H1 (cell line): ENCODE results near the gene TMEM258. TPM values are rescaled to one million over a fixed set of nuclear protein-coding genes. Genes with fewer than 3 reads are reported as not detected.

Source experiments
- polyA plus RNA-seq, 7 experiments: library from polyadenylated mRNA; depleted of rRNA in 3 of 7; stranded (reverse) in 5 of 7; unstranded in 2 of 7; fragments of >200 nt in 5 of 7; fragments of 200-250 nt in 2 of 7; gene quantifications; 1 replicate in 5 of 7; 2 replicates in 1 of 7; 4 replicates in 1 of 7; pipeline versions ENCODE4 v1.2.1 to v1.2.3, GENCODE V29; 2011 to 2013; ENCODE audit warnings: missing spikeins in 2 of 7, mixed read lengths in 2 of 7
- total RNA-seq: library from RNA; stranded (reverse); fragmentation: NEBNext Ultra II Directional; extraction: Animal tissue kit (Norgen Biotek cat#: 25700); gene quantifications from 2 replicates; pipeline ENCODE4 v1.2.1, GENCODE V29; 2021
- TF ChIP-seq, protein P1 (sequence below): fragments of 300-600 bp; sonication (generic); IDR thresholded peaks from 2 replicates; pipeline ENCODE4 v1.7.1; 2012; ENCODE audit warnings: low read length, moderate library complexity, mild to moderate bottlenecking, inconsistent platforms; ENCODE audit not compliant: insufficient replicate concordance

TMEM258 gene
- total and polyA plus RNA-seq, 2 of the 8 experiments (the other 6 are each of a cell fraction or from before 2014, with no cell fraction given) = 186 to 759 TPM

DNA sequence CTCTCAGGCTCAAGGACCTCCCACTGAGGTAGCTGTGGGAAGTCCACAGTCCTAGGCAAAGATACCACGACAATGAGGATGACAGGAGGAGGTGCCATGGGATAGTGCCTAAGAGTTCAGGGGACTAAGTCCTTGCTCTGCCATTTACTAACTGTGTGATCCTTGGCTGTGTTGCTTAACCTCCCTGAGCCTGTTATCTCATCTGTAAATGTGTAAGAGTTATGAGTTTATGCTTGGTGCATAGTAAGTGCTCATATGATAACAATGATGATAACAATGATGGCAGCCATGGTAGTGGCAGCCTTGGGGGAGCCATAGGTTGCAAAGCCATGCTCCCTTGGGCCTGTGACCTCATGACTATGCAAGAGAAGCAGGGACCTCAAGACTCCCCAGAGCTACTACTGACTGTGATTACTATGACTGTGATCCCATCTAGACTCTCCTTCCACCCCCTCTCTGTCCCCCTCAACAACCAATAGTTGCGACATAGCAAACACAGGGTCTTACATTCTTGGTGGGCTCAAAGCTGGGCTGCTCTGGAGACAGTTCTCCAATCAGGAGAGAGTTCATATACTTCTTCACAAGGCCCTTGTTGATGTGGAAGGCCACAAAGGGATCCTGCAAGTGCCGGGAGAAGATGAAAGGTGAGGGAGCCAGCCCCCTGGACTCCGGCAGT lies 20.5 kb upstream of the TMEM258 start (continued):
- TF ChIP-seq, protein P1, sequence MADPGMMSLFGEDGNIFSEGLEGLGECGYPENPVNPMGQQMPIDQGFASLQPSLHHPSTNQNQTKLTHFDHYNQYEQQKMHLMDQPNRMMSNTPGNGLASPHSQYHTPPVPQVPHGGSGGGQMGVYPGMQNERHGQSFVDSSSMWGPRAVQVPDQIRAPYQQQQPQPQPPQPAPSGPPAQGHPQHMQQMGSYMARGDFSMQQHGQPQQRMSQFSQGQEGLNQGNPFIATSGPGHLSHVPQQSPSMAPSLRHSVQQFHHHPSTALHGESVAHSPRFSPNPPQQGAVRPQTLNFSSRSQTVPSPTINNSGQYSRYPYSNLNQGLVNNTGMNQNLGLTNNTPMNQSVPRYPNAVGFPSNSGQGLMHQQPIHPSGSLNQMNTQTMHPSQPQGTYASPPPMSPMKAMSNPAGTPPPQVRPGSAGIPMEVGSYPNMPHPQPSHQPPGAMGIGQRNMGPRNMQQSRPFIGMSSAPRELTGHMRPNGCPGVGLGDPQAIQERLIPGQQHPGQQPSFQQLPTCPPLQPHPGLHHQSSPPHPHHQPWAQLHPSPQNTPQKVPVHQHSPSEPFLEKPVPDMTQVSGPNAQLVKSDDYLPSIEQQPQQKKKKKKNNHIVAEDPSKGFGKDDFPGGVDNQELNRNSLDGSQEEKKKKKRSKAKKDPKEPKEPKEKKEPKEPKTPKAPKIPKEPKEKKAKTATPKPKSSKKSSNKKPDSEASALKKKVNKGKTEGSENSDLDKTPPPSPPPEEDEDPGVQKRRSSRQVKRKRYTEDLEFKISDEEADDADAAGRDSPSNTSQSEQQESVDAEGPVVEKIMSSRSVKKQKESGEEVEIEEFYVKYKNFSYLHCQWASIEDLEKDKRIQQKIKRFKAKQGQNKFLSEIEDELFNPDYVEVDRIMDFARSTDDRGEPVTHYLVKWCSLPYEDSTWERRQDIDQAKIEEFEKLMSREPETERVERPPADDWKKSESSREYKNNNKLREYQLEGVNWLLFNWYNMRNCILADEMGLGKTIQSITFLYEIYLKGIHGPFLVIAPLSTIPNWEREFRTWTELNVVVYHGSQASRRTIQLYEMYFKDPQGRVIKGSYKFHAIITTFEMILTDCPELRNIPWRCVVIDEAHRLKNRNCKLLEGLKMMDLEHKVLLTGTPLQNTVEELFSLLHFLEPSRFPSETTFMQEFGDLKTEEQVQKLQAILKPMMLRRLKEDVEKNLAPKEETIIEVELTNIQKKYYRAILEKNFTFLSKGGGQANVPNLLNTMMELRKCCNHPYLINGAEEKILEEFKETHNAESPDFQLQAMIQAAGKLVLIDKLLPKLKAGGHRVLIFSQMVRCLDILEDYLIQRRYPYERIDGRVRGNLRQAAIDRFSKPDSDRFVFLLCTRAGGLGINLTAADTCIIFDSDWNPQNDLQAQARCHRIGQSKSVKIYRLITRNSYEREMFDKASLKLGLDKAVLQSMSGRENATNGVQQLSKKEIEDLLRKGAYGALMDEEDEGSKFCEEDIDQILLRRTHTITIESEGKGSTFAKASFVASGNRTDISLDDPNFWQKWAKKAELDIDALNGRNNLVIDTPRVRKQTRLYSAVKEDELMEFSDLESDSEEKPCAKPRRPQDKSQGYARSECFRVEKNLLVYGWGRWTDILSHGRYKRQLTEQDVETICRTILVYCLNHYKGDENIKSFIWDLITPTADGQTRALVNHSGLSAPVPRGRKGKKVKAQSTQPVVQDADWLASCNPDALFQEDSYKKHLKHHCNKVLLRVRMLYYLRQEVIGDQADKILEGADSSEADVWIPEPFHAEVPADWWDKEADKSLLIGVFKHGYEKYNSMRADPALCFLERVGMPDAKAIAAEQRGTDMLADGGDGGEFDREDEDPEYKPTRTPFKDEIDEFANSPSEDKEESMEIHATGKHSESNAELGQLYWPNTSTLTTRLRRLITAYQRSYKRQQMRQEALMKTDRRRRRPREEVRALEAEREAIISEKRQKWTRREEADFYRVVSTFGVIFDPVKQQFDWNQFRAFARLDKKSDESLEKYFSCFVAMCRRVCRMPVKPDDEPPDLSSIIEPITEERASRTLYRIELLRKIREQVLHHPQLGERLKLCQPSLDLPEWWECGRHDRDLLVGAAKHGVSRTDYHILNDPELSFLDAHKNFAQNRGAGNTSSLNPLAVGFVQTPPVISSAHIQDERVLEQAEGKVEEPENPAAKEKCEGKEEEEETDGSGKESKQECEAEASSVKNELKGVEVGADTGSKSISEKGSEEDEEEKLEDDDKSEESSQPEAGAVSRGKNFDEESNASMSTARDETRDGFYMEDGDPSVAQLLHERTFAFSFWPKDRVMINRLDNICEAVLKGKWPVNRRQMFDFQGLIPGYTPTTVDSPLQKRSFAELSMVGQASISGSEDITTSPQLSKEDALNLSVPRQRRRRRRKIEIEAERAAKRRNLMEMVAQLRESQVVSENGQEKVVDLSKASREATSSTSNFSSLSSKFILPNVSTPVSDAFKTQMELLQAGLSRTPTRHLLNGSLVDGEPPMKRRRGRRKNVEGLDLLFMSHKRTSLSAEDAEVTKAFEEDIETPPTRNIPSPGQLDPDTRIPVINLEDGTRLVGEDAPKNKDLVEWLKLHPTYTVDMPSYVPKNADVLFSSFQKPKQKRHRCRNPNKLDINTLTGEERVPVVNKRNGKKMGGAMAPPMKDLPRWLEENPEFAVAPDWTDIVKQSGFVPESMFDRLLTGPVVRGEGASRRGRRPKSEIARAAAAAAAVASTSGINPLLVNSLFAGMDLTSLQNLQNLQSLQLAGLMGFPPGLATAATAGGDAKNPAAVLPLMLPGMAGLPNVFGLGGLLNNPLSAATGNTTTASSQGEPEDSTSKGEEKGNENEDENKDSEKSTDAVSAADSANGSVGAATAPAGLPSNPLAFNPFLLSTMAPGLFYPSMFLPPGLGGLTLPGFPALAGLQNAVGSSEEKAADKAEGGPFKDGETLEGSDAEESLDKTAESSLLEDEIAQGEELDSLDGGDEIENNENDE = no peak
